OCI-LY7 (cell line): ENCODE data around the gene FOXG1.
A peak's percentile ranks its signal among the peaks of the same experiment; 100 is the strongest.

ENCODE experiments used
- EZH2phosphoT487 ChIP-seq: fragments of 200-600 bp; sonication (generic); IDR thresholded peaks from 2 replicates; pipeline ENCODE4 v1.6.1; 2018; ENCODE audit warnings: low read depth, borderline replicate concordance, mild to moderate bottlenecking, mixed run types, antibody characterized with exemption, low read length, moderate library complexity, mixed read lengths
- TF ChIP-seq, protein P1 (sequence below): fragments of 200-600 bp; sonication (generic); conservative IDR thresholded peaks from 2 replicates; pipeline ENCODE4 v1.5.1; 2014; ENCODE audit warnings: mild to moderate bottlenecking, antibody characterized with exemption, low read length, moderate library complexity, mixed read lengths

DNA sequence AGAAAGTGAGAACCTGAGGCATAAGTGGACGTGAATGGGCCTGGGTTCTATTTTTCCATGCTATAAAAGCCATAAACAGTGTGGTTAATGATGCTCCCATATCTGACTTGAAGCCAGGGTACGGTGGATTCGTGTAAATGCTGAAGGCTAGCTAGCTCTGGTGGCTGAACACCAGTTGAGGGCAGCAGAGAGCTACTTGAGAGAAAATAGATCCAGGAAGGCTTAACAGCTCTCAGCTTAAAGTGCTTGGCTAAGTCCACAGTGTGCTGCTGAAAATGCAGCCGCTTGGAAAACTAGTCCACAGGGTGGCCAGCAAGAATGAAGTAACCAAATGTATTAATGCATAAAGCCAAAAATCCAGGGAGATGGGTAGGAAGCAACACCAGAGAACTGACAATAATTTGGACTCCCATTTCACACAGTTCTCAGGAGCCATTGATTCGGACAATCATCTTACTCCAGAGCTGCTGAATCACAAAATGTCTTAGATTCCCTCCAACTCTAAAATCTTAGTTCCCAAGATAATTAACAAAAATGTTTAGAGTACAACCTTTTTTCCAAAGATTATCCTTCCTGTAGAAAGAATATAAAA, 15.0 kb upstream of the FOXG1 start:
- TF ChIP-seq, protein P1, sequence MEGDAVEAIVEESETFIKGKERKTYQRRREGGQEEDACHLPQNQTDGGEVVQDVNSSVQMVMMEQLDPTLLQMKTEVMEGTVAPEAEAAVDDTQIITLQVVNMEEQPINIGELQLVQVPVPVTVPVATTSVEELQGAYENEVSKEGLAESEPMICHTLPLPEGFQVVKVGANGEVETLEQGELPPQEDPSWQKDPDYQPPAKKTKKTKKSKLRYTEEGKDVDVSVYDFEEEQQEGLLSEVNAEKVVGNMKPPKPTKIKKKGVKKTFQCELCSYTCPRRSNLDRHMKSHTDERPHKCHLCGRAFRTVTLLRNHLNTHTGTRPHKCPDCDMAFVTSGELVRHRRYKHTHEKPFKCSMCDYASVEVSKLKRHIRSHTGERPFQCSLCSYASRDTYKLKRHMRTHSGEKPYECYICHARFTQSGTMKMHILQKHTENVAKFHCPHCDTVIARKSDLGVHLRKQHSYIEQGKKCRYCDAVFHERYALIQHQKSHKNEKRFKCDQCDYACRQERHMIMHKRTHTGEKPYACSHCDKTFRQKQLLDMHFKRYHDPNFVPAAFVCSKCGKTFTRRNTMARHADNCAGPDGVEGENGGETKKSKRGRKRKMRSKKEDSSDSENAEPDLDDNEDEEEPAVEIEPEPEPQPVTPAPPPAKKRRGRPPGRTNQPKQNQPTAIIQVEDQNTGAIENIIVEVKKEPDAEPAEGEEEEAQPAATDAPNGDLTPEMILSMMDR, result peak; percentile 74
- TF ChIP-seq EZH2phosphoT487, result no peak
